WI38 (cell line): ENCODE data around the gene DTNB.
"Not testable (repeated sequence)": the region's sequence is repeated elsewhere in the genome, so short reads cannot be mapped to it uniquely, and the experiment has no call there.

ENCODE experiments used
- H3K4me3 ChIP-seq: 2 replicates; pipeline ENCODE4 v1.5.1; 2011; ENCODE audit warnings: low read depth, mild to moderate bottlenecking, control low read depth, low read length
- CTCF ChIP-seq: IDR thresholded peaks from 2 replicates; pipeline ENCODE4 v1.5.1; 2012; ENCODE audit warnings: low read depth, mild to moderate bottlenecking, control low read depth, low read length

Gene DTNB

GRCh38 chr2:25420820-25421237 lies 252.5 kb downstream of the DTNB start:
- TF ChIP-seq CTCF, result no peak
- no peak overlapping the region for H3K4me3 ChIP-seq

GRCh38 chr2:25419678-25420242 lies 253.6 kb downstream of the DTNB start:
- TF ChIP-seq CTCF, result no peak
- H3K4me3 ChIP-seq, result no peak overlapping the region

- no peak overlapping the region for H3K4me3 ChIP-seq
- no peak for TF ChIP-seq CTCF
These were observed 254.3 kb downstream of the DTNB start for GRCh38 chr2:25418944-25419677.

GRCh38 chr2:25417715-25418369 lies 255.5 kb downstream of the DTNB start:
- no peak overlapping the region for H3K4me3 ChIP-seq
- TF ChIP-seq CTCF, result no peak

GRCh38 chr2:25416674-25417073 lies 256.7 kb downstream of the DTNB start:
- no peak overlapping the region for H3K4me3 ChIP-seq

GRCh38 chr2:25414781-25415180 lies 258.6 kb downstream of the DTNB start:
- no peak for TF ChIP-seq CTCF
- no peak overlapping the region for H3K4me3 ChIP-seq

More at GRCh38 chr2:25416674-25417073, 256.7 kb downstream of the DTNB start:
- no peak for TF ChIP-seq CTCF

GRCh38 chr2:25413409-25413808 lies 260.0 kb downstream of the DTNB start:
- H3K4me3 ChIP-seq, result not testable (repeated sequence)
